DND-41 (cell line): Measurements from ENCODE around the gene C11orf68.

Experiments
- ATAC-seq: fragments of 200-7000 bp; cut with Tn5 transposase; 3 replicates; pipeline ENCODE4 v1.9.1; 2021; ENCODE audit warnings: low read depth; ENCODE audit not compliant: insufficient read depth
- DNase-seq: peaks from one replicate; pipeline ENCODE4 v3.0.0-alpha.2; 2020
- H2AFZ ChIP-seq: 2 replicates; pipeline ENCODE4 v1.6.0; 2012; ENCODE audit warnings: low read depth, low read length
- H3K27ac ChIP-seq: 2 replicates; pipeline ENCODE4 v1.5.1; 2012; ENCODE audit warnings: low read length, inconsistent platforms
- H3K27me3 ChIP-seq: fragments of 200-600 bp; sonication (generic); 2 replicates; pipeline ENCODE4 v1.6.0; 2012; ENCODE audit warnings: low read length, mild to moderate bottlenecking, inconsistent platforms; ENCODE audit not compliant: insufficient read depth, poor library complexity
- H3K36me3 ChIP-seq: 2 replicates; pipeline ENCODE4 v1.5.1; 2012; ENCODE audit warnings: low read length, inconsistent platforms; ENCODE audit not compliant: insufficient read depth
- H3K4me1 ChIP-seq: 2 replicates; pipeline ENCODE4 v1.5.1; 2012; ENCODE audit warnings: mild to moderate bottlenecking, low read length; ENCODE audit not compliant: insufficient read depth
- H3K4me2 ChIP-seq: 2 replicates; pipeline ENCODE4 v1.6.0; 2012; ENCODE audit warnings: mild to moderate bottlenecking, moderate library complexity, low read length, inconsistent platforms; ENCODE audit not compliant: insufficient read depth
- H3K4me3 ChIP-seq, 2 experiments: fragments of 200-600 bp in 1 of 2; shearing (Covaris generic) in 1 of 2; 2 replicates each; pipeline ENCODE4 v1.5.1; 2012 to 2016; ENCODE audit warnings: inconsistent platforms in 2 of 2, low read length in 2 of 2, mild to moderate bottlenecking in 2 of 2, low read depth in 1 of 2, moderate library complexity in 1 of 2
- H3K79me2 ChIP-seq: 2 replicates; pipeline ENCODE4 v1.6.0; 2012; ENCODE audit warnings: low read length, inconsistent platforms; ENCODE audit not compliant: insufficient read depth
- H3K9ac ChIP-seq: 2 replicates; pipeline ENCODE4 v1.6.0; 2012; ENCODE audit warnings: low read depth, mild to moderate bottlenecking, inconsistent platforms, low read length, moderate library complexity
- H3K9me3 ChIP-seq: 2 replicates; pipeline ENCODE4 v1.5.1; 2012; ENCODE audit warnings: low read length, moderate library complexity, mild to moderate bottlenecking, inconsistent platforms; ENCODE audit not compliant: insufficient read depth, severe bottlenecking
- H4K20me1 ChIP-seq: 2 replicates; pipeline ENCODE4 v1.6.0; 2012; ENCODE audit warnings: low read length; ENCODE audit not compliant: insufficient read depth
- CTCF ChIP-seq: IDR thresholded peaks from 2 replicates; pipeline ENCODE4 v1.5.1; 2012; ENCODE audit warnings: borderline replicate concordance, low read length, moderate library complexity, mild to moderate bottlenecking; ENCODE audit not compliant: poor library complexity, severe bottlenecking; ENCODE audit errors: extremely low read depth
- EZH2 ChIP-seq: IDR thresholded peaks from 3 replicates; pipeline ENCODE4 v1.6.1; 2012; ENCODE audit warnings: borderline replicate concordance, low read depth, mild to moderate bottlenecking, moderate library complexity, low read length, inconsistent platforms; ENCODE audit not compliant: severe bottlenecking

Gene C11orf68

GRCh38 chr11:65867284-65868071 is 51.4 kb downstream of the C11orf68 start:
- Histone ChIP-seq H3K79me2 (peaks cover 10% of the 10 kb centered on the region), H3K4me1 (peaks cover 21% of the 10 kb centered on the region), H3K9ac (no peak overlapping the region), H3K4me3 (no peak overlapping the region), H2AFZ (no peak overlapping the region), H3K36me3 (peaks cover 49% of the 10 kb centered on the region), H3K9me3 (no peaks in the 10 kb centered on the region), H3K27me3 (no peaks in the 10 kb centered on the region), H4K20me1 (peaks cover 32% of the 10 kb centered on the region), H3K4me2 (no peak overlapping the region), H3K27ac (no peak overlapping the region)
- TF ChIP-seq EZH2 (no peak), CTCF (no peak)
- peak; percentile 12; the same call in 1 of the 3 replicates for ATAC-seq
- peak; percentile 54 for DNase-seq
